ENCODE data around the gene PTPRD. TPM values are rescaled to one million over a fixed set of nuclear protein-coding genes. Genes with fewer than 3 reads are reported as not detected.

The PTPRD gene
- total RNA-seq, 2 donors from 2014 or later = 60.1 to 75.7 TPM

- no peak overlapping the region for H3K4me3 ChIP-seq
- no peaks in the 10 kb centered on the region for H3K27me3 ChIP-seq
- intact Hi-C loops (cut with DNase I) = no loop called here
- no peak overlapping the region for H3K27ac ChIP-seq
- H3K4me1 ChIP-seq = no peaks in the 10 kb centered on the region
- H3K36me3 ChIP-seq = no peaks in the 10 kb centered on the region
- DNase-seq = no peak
- no peak overlapping the region for H3K9ac ChIP-seq (ENCODE audit: low read depth in 2 of 2, low read length in 2 of 2)
- no peaks in the 10 kb centered on the region for H3K9me3 ChIP-seq
- TF ChIP-seq CTCF (IDR thresholded peaks at IDR 0.05) = no peak
These were observed 2040.6 kb downstream of the PTPRD start for GRCh38 chr9:8572209-8572608.

- no peak for DNase-seq
- no peak overlapping the region for H3K4me3 ChIP-seq
- H3K27me3 ChIP-seq = no peaks in the 10 kb centered on the region
- no peaks in the 10 kb centered on the region for H3K9me3 ChIP-seq
- H3K4me1 ChIP-seq = no peaks in the 10 kb centered on the region
- no peaks in the 10 kb centered on the region for H3K36me3 ChIP-seq
- H3K27ac ChIP-seq = no peak overlapping the region
- intact Hi-C loops (cut with DNase I) = no loop called here
- no peak for TF ChIP-seq CTCF (IDR thresholded peaks at IDR 0.05)
- no peak overlapping the region for H3K9ac ChIP-seq (ENCODE audit: low read depth in 2 of 2, low read length in 2 of 2)
These were observed 2041.2 kb downstream of the PTPRD start for GRCh38 chr9:8571643-8572042.

GRCh38 chr9:8570776-8571175 lies 2042.0 kb downstream of the PTPRD start:
- TF ChIP-seq CTCF (IDR thresholded peaks at IDR 0.05) = no peak
- H3K9me3 ChIP-seq = no peaks in the 10 kb centered on the region
- DNase-seq = no peak
- H3K9ac ChIP-seq (ENCODE audit: low read depth in 2 of 2, low read length in 2 of 2) = no peak overlapping the region
- H3K27ac ChIP-seq = no peak overlapping the region
- intact Hi-C loops (cut with DNase I) = no loop called here
- H3K4me3 ChIP-seq = no peak overlapping the region
- no peaks in the 10 kb centered on the region for H3K4me1 ChIP-seq
- no peaks in the 10 kb centered on the region for H3K27me3 ChIP-seq
- no peaks in the 10 kb centered on the region for H3K36me3 ChIP-seq

GRCh38 chr9:8569823-8570222 lies 2043.0 kb downstream of the PTPRD start:
- no peak for TF ChIP-seq CTCF (IDR thresholded peaks at IDR 0.05)

GRCh38 chr9:8567963-8568579 lies 2044.7 kb downstream of the PTPRD start:
- H3K27ac ChIP-seq = no peak overlapping the region
- no peak for DNase-seq
- H3K4me3 ChIP-seq = no peak overlapping the region
- no peak for TF ChIP-seq CTCF (IDR thresholded peaks at IDR 0.05)
- intact Hi-C loops (cut with DNase I) = no loop called here
- no peaks in the 10 kb centered on the region for H3K4me1 ChIP-seq
- H3K36me3 ChIP-seq = no peaks in the 10 kb centered on the region
- no peaks in the 10 kb centered on the region for H3K9me3 ChIP-seq
- no peaks in the 10 kb centered on the region for H3K27me3 ChIP-seq
- no peak overlapping the region for H3K9ac ChIP-seq (ENCODE audit: low read depth in 2 of 2, low read length in 2 of 2)

More at GRCh38 chr9:8569823-8570222, 2043.0 kb downstream of the PTPRD start:
- Histone ChIP-seq H3K4me3 (no peak overlapping the region), H3K27me3 (no peaks in the 10 kb centered on the region), H3K36me3 (no peaks in the 10 kb centered on the region), H3K9ac (ENCODE audit: low read depth in 2 of 2, low read length in 2 of 2) (no peak overlapping the region), H3K9me3 (no peaks in the 10 kb centered on the region), H3K27ac (no peak overlapping the region), H3K4me1 (no peaks in the 10 kb centered on the region)
- DNase-seq = no peak
- intact Hi-C loops (cut with DNase I) = no loop called here
